Neural progenitor cell (in vitro differentiated cells): Measurements from ENCODE around the gene ERN1.

ENCODE experiments used
- EZH2phosphoT487 ChIP-seq: fragments of 200-600 bp; sonication (generic); IDR thresholded peaks from 2 replicates; pipeline ENCODE4 v1.6.1; 2017; ENCODE audit warnings: antibody characterized with exemption
- TF ChIP-seq, protein P1 (sequence below): fragments of 200-600 bp; sonication (generic); IDR thresholded peaks from 2 replicates; pipeline ENCODE4 v1.5.1; 2017; ENCODE audit warnings: antibody characterized with exemption, mild to moderate bottlenecking

DNA sequence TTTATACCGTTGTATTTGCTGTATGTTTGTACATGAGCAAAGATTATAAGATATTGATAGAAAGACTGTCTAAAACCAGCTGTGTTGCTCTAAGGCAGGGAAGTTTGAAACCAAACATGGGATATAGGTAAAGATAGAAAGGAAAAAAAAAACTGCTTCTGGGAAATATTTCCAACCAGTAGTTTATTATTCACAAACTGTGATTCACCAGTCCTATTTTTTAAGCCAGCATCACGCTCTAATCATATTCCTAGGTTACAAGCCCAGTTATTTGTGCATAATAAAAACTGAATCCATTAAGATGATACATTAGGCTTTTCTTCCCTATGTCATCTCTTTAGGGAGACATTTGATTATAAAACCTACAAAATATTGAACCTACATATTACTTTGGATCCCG, 4.0 kb downstream of the ERN1 start:
- TF ChIP-seq, protein P1, sequence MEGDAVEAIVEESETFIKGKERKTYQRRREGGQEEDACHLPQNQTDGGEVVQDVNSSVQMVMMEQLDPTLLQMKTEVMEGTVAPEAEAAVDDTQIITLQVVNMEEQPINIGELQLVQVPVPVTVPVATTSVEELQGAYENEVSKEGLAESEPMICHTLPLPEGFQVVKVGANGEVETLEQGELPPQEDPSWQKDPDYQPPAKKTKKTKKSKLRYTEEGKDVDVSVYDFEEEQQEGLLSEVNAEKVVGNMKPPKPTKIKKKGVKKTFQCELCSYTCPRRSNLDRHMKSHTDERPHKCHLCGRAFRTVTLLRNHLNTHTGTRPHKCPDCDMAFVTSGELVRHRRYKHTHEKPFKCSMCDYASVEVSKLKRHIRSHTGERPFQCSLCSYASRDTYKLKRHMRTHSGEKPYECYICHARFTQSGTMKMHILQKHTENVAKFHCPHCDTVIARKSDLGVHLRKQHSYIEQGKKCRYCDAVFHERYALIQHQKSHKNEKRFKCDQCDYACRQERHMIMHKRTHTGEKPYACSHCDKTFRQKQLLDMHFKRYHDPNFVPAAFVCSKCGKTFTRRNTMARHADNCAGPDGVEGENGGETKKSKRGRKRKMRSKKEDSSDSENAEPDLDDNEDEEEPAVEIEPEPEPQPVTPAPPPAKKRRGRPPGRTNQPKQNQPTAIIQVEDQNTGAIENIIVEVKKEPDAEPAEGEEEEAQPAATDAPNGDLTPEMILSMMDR: no peak
- TF ChIP-seq EZH2phosphoT487: no peak
